ENCODE results near the gene B3GAT1. TPM values are rescaled to one million over a fixed set of nuclear protein-coding genes. Genes with fewer than 3 reads are reported as not detected.

Gene B3GAT1
- total RNA-seq, 4 donors from 2014 or later = 0.40 to 0.76 TPM; not detected in 2

DNA sequence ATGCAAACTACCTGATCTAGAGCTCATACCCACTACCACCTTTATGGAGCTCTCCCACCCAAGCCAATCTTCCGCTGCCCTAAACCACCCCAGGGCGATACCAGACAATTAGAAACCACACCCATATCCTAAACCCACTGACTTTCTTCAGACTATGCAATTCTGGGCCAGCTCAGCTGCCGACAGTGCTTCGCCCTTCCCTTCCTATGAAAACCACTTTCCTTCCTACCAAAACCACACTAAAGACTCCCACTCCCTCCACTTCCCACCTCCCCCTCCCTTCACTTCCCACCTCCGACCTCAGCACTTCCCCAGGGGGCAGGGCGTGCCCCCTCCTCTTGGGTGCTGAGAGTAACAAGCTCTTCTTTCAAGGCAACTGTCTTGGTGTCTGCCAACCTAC, 25.1 kb downstream of the B3GAT1 start:
- Histone ChIP-seq H3K36me3 (no peaks in the 10 kb centered on the region), H3K27me3 (no peaks in the 10 kb centered on the region), H3K27ac (no peak overlapping the region), H3K4me1 (no peaks in the 10 kb centered on the region), H3K4me3 (no peak overlapping the region), H3K9me3 (no peaks in the 10 kb centered on the region)
- DNase-seq = no peak
- no peak for TF ChIP-seq POLR2A (IDR thresholded peaks at IDR 0.05)
- TF ChIP-seq, protein P1, sequence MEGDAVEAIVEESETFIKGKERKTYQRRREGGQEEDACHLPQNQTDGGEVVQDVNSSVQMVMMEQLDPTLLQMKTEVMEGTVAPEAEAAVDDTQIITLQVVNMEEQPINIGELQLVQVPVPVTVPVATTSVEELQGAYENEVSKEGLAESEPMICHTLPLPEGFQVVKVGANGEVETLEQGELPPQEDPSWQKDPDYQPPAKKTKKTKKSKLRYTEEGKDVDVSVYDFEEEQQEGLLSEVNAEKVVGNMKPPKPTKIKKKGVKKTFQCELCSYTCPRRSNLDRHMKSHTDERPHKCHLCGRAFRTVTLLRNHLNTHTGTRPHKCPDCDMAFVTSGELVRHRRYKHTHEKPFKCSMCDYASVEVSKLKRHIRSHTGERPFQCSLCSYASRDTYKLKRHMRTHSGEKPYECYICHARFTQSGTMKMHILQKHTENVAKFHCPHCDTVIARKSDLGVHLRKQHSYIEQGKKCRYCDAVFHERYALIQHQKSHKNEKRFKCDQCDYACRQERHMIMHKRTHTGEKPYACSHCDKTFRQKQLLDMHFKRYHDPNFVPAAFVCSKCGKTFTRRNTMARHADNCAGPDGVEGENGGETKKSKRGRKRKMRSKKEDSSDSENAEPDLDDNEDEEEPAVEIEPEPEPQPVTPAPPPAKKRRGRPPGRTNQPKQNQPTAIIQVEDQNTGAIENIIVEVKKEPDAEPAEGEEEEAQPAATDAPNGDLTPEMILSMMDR (IDR thresholded peaks at IDR 0.05) = no peak
- intact Hi-C loops (cut with DNase I; ENCODE audit: low total_unique reads) = no loop called here

DNA sequence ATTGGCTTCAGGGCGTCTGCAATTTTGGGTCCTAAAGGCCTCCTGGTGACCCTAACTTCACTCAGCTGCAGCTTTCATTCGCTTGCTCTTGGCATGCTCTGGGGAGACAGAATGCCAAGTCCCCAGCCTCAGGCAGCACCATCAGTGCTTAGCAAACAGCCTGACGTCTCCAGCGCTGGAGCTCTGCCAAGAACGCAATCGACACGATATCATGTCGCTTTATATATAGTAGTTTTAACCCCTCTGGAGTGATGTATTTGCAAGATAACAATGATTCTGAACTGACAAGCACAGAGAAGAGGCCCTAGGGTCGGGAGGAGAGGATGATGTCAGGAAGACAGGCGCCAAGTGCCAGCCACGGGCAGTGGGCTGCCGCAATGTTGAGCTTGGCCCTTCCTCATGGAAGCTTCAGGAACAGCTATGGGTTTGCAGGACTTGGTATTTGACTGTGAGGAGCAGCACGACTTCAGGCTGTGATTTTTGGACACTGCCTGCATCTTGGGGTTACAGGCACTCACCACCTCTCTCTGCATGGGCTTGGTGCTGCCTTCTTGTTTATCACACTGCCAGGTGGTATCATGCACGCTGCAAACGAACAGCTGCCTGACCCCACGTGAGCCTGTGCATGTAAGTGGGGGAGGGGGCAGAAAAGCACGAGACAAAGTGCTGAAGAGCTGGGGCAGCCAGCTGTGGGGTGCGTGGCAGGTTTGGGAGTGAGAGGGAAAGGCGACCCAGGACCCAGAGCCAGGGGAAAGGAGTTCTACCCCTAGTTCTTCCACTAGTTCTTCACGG, 26.1 kb downstream of the B3GAT1 start:
- Histone ChIP-seq H3K27me3 (no peaks in the 10 kb centered on the region), H3K36me3 (no peaks in the 10 kb centered on the region), H3K4me1 (no peaks in the 10 kb centered on the region), H3K4me3 (no peak overlapping the region), H3K27ac (no peak overlapping the region), H3K9me3 (no peaks in the 10 kb centered on the region)
- DNase-seq = no peak
- no peak for TF ChIP-seq POLR2A (IDR thresholded peaks at IDR 0.05)
- TF ChIP-seq, protein P1 (IDR thresholded peaks at IDR 0.05) = no peak
- intact Hi-C loops (cut with DNase I; ENCODE audit: low total_unique reads) = no loop called here

DNA sequence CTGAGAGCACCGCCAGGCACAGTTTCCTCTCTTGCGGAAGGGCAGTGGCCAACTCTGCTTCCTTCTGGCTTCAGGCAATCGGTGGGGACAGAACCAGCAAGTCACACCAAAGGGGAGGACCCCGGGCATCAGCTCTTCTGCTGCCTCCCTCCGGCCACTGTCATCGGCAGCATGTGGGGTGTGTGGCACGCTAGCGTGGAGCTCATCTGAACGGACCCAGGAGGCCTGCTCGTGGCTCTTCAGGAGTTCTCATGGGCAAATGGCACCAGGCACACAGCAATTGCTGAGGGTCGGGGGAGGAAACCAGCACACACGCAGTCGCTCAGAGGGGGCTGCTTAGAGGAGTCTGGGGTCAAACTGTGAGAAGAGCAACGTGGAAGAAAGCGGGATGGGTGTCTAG, 26.9 kb downstream of the B3GAT1 start:
- H3K4me3 ChIP-seq = no peak overlapping the region
- no peaks in the 10 kb centered on the region for H3K36me3 ChIP-seq
- intact Hi-C loops (cut with DNase I; ENCODE audit: low total_unique reads) = no loop called here
- TF ChIP-seq POLR2A (IDR thresholded peaks at IDR 0.05) = no peak
- TF ChIP-seq, protein P1 (IDR thresholded peaks at IDR 0.05) = no peak
- no peaks in the 10 kb centered on the region for H3K4me1 ChIP-seq
- H3K9me3 ChIP-seq = no peaks in the 10 kb centered on the region
- no peak for DNase-seq
- no peak overlapping the region for H3K27ac ChIP-seq
- no peaks in the 10 kb centered on the region for H3K27me3 ChIP-seq

DNA sequence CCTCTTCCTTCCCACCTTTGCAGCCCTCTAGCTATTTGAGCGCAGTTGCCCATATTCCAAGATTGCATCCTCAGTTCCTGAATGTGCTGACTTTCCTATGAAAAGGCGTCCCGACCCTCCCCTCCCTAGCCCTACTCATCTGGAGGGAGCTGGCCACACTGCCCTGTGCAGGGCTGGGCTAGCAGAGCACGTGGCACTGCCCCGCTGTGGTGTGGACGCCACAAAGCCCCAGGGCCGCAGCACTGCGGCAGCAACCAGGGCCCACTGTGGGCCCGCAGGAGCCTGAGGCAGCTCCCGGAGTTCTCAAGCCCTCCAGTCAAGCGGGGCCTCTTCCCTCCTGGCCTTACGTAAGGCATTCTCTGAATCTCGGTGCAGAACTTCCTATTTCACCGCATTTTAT, 27.6 kb downstream of the B3GAT1 start:
- Histone ChIP-seq H3K4me3 (no peak overlapping the region), H3K36me3 (no peaks in the 10 kb centered on the region), H3K9me3 (no peaks in the 10 kb centered on the region), H3K27me3 (no peaks in the 10 kb centered on the region), H3K27ac (no peak overlapping the region), H3K4me1 (no peaks in the 10 kb centered on the region)
- intact Hi-C loops (cut with DNase I; ENCODE audit: low total_unique reads) = no loop called here
- DNase-seq = no peak
- no peak for TF ChIP-seq POLR2A (IDR thresholded peaks at IDR 0.05)
- TF ChIP-seq, protein P1 (IDR thresholded peaks at IDR 0.05) = no peak

DNA sequence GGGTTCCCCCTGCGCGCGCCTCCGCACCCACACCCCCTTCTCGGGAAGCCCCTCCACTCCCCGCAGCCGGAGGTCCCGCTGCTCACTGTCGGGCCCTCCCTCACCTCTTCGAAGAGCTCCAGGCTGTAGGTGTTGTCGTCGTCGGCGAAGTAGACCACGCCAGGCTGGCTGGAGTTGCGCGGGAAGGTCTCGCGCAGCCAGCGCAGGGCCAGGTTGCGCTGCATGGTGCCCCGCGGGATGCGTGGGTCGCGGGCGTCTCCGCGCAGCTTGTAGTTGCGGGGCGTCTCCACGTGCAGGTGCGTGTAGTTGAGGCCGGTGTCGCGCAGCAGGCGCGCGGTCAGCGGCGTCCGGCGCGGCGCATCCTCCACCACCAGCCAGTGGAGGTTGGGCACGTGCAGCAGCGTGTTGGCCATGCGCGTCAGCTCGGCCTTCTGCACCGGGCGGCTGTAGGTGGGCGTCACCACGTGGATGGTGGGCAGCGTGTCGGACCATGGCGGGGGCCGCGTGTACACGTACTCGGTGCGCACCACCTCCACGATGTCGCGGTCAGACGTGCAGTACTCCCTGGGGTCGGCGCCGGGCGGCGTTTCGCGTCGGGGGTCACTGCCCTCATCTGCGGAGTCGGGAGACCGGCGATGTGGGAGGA, 28.3 kb downstream of the B3GAT1 start:
- Histone ChIP-seq H3K27ac (no peak overlapping the region), H3K36me3 (no peaks in the 10 kb centered on the region), H3K4me1 (no peaks in the 10 kb centered on the region), H3K9me3 (no peaks in the 10 kb centered on the region), H3K27me3 (no peaks in the 10 kb centered on the region), H3K4me3 (no peak overlapping the region)
- DNase-seq = no peak
- intact Hi-C loops (cut with DNase I; ENCODE audit: low total_unique reads) = no loop called here
- TF ChIP-seq POLR2A (IDR thresholded peaks at IDR 0.05) = no peak
